Ovary (tissue), 3 donors: ENCODE data around the gene KRTAP5-5.
"Not testable (repeated sequence)": the region's sequence is repeated elsewhere in the genome, so short reads cannot be mapped to it uniquely, and the experiment has no call there.

ENCODE experiments used
- CTCF ChIP-seq, 3 donors: fragments of 450-650 bp in 2 of 3; fragments of 200-600 bp in 1 of 3; IDR thresholded peaks; one replicate each; pipeline versions ENCODE4 v1.5.1 to v1.8.0; 2016 to 2022; ENCODE audit warnings: antibody characterized with exemption in 3 of 3, mild to moderate bottlenecking in 1 of 3
- EP300 ChIP-seq: sonication (generic); formaldehyde crosslinking; IDR thresholded peaks from one replicate; pipeline ENCODE4 v1.6.1; 2017; ENCODE audit warnings: antibody characterized with exemption
- POLR2A ChIP-seq: fragments of 450-650 bp; IDR thresholded peaks from one replicate; pipeline ENCODE4 v1.6.1; 2017; ENCODE audit warnings: antibody characterized with exemption, mild to moderate bottlenecking, moderate library complexity
- donor health status: DM: no; HTN: no; CAD: no.

DNA sequence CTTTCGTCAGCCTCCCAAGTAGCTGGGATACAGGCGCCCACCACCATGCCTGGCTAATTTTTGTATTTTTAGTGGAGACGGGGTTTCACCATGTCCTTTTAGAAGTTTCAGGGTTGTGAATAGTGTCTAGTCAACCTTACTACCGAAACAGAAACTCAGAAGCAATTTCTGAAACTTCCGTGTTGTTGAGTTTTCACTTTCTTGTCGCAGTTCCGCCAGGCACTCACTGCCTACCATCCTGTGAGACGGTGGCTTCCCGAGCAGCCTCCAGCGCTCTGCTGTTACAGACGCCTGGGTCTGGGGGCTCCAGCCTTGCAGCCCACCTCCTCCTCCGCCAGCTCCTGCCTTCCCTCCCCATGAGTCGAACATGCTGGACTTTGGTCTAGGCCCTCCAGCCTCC is 23.7 kb upstream of the KRTAP5-5 start:
- not testable (repeated sequence) for TF ChIP-seq POLR2A; CTCF (IDR thresholded peaks at IDR 0.05); EP300
